ENCODE measurements around the gene FAM168A. TPM values are rescaled to one million over a fixed set of nuclear protein-coding genes. Genes with fewer than 3 reads are reported as not detected.

The FAM168A gene
- total RNA-seq, 1 donor from 2014 or later: 21.4 TPM

GRCh38 chr11:73454987-73455386, 142.9 kb downstream of the FAM168A start:
- intact Hi-C loops (cut with DNase I): no loop called here
- Histone ChIP-seq H3K4me1 (no peaks in the 10 kb centered on the region), H3K27ac (no peak overlapping the region), H3K36me3 (no peaks in the 10 kb centered on the region), H3K4me3 (no peak overlapping the region), H3K27me3 (no peaks in the 10 kb centered on the region), H3K9me3 (no peaks in the 10 kb centered on the region)
- DNase-seq (ENCODE audit: extremely low spot score in 2 of 2): no peak
- TF ChIP-seq POLR2A (IDR thresholded peaks at IDR 0.05) (no peak), POLR2AphosphoS5 (IDR thresholded peaks at IDR 0.05; ENCODE audit: insufficient read depth in 1 of 2, low read depth in 1 of 2) (no peak), CTCF (IDR thresholded peaks at IDR 0.05) (no peak)

- intact Hi-C loops (cut with DNase I): no loop called here
- Histone ChIP-seq H3K4me1 (no peaks in the 10 kb centered on the region), H3K27ac (no peak overlapping the region), H3K9me3 (no peaks in the 10 kb centered on the region), H3K27me3 (no peaks in the 10 kb centered on the region), H3K36me3 (no peaks in the 10 kb centered on the region), H3K4me3 (no peak overlapping the region)
- no peak for TF ChIP-seq POLR2AphosphoS5 (IDR thresholded peaks at IDR 0.05; ENCODE audit: insufficient read depth in 1 of 2, low read depth in 1 of 2)
- no peak for DNase-seq (ENCODE audit: extremely low spot score in 2 of 2)
Measured at GRCh38 chr11:73453562-73453961, 144.3 kb downstream of the FAM168A start.

- intact Hi-C loops (cut with DNase I): no loop called here
- Histone ChIP-seq H3K9me3 (no peaks in the 10 kb centered on the region), H3K4me3 (no peak overlapping the region), H3K27me3 (no peaks in the 10 kb centered on the region), H3K27ac (no peak overlapping the region), H3K36me3 (no peaks in the 10 kb centered on the region), H3K4me1 (no peaks in the 10 kb centered on the region)
- TF ChIP-seq CTCF (IDR thresholded peaks at IDR 0.05) (no peak), POLR2A (IDR thresholded peaks at IDR 0.05) (no peak), POLR2AphosphoS5 (IDR thresholded peaks at IDR 0.05; ENCODE audit: insufficient read depth in 1 of 2, low read depth in 1 of 2) (no peak)
- no peak for DNase-seq (ENCODE audit: extremely low spot score in 2 of 2)
Measured at GRCh38 chr11:73452726-73453125, 145.2 kb downstream of the FAM168A start.

GRCh38 chr11:73451896-73452295, 146.0 kb downstream of the FAM168A start:
- no peaks in the 10 kb centered on the region for H3K9me3 ChIP-seq
- DNase-seq (ENCODE audit: extremely low spot score in 2 of 2): no peak
- H3K4me3 ChIP-seq: no peak overlapping the region
- no peaks in the 10 kb centered on the region for H3K36me3 ChIP-seq
- no peak overlapping the region for H3K27ac ChIP-seq
- no peaks in the 10 kb centered on the region for H3K4me1 ChIP-seq
- TF ChIP-seq CTCF (IDR thresholded peaks at IDR 0.05) (no peak), POLR2A (IDR thresholded peaks at IDR 0.05) (no peak), POLR2AphosphoS5 (IDR thresholded peaks at IDR 0.05; ENCODE audit: insufficient read depth in 1 of 2, low read depth in 1 of 2) (no peak)
- no peaks in the 10 kb centered on the region for H3K27me3 ChIP-seq
- intact Hi-C loops (cut with DNase I): no loop called here

GRCh38 chr11:73446766-73447165, 151.1 kb downstream of the FAM168A start:
- TF ChIP-seq CTCF (IDR thresholded peaks at IDR 0.05) (no peak), POLR2A (IDR thresholded peaks at IDR 0.05) (no peak), POLR2AphosphoS5 (IDR thresholded peaks at IDR 0.05; ENCODE audit: insufficient read depth in 1 of 2, low read depth in 1 of 2) (no peak)
- Histone ChIP-seq H3K9me3 (no peaks in the 10 kb centered on the region), H3K27ac (no peak overlapping the region), H3K36me3 (no peaks in the 10 kb centered on the region), H3K4me1 (no peaks in the 10 kb centered on the region), H3K4me3 (no peak overlapping the region), H3K27me3 (no peaks in the 10 kb centered on the region)
- intact Hi-C loops (cut with DNase I): no loop called here
- no peak for DNase-seq (ENCODE audit: extremely low spot score in 2 of 2)

GRCh38 chr11:73445980-73446379, 151.9 kb downstream of the FAM168A start:
- TF ChIP-seq CTCF (IDR thresholded peaks at IDR 0.05) (no peak), POLR2AphosphoS5 (IDR thresholded peaks at IDR 0.05; ENCODE audit: insufficient read depth in 1 of 2, low read depth in 1 of 2) (no peak), POLR2A (IDR thresholded peaks at IDR 0.05) (no peak)
- H3K4me3 ChIP-seq: no peak overlapping the region
- H3K36me3 ChIP-seq: no peaks in the 10 kb centered on the region
- no peaks in the 10 kb centered on the region for H3K27me3 ChIP-seq
- no peak overlapping the region for H3K27ac ChIP-seq
- no peak for DNase-seq (ENCODE audit: extremely low spot score in 2 of 2)
- no peaks in the 10 kb centered on the region for H3K4me1 ChIP-seq
- intact Hi-C loops (cut with DNase I): no loop called here
- no peaks in the 10 kb centered on the region for H3K9me3 ChIP-seq
